GM12874 (cell line): ENCODE data around the gene TRAF3IP3.

Experiments
- TF ChIP-seq, protein P1 (sequence below): IDR thresholded peaks from 2 replicates; pipeline ENCODE4 v1.5.1; 2011; ENCODE audit warnings: low read depth, mild to moderate bottlenecking, control low read depth, low read length, moderate library complexity; ENCODE audit not compliant: insufficient read depth

Gene TRAF3IP3

GRCh38 chr1:209737118-209737505 lies 18.7 kb upstream of the TRAF3IP3 start:
- TF ChIP-seq, protein P1, sequence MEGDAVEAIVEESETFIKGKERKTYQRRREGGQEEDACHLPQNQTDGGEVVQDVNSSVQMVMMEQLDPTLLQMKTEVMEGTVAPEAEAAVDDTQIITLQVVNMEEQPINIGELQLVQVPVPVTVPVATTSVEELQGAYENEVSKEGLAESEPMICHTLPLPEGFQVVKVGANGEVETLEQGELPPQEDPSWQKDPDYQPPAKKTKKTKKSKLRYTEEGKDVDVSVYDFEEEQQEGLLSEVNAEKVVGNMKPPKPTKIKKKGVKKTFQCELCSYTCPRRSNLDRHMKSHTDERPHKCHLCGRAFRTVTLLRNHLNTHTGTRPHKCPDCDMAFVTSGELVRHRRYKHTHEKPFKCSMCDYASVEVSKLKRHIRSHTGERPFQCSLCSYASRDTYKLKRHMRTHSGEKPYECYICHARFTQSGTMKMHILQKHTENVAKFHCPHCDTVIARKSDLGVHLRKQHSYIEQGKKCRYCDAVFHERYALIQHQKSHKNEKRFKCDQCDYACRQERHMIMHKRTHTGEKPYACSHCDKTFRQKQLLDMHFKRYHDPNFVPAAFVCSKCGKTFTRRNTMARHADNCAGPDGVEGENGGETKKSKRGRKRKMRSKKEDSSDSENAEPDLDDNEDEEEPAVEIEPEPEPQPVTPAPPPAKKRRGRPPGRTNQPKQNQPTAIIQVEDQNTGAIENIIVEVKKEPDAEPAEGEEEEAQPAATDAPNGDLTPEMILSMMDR, result no peak

DNA sequence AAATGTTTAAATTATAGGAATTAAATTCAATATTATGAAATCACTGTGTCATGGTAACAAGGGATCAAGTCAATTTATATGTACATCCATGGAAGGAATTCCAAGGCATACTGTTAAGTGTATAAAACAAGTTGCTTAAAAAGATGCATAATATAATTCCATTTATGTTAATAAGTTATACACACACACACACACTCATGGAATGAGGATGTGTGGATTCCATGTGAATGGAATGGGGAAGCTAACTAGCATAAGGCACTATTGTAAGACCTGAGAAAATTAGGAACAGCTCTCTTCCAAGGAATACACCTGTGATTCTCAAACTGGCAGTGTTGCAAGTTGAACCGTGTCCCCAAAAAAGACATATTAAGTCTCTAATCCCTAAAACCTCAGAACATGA lies 17.6 kb upstream of the TRAF3IP3 start:
- TF ChIP-seq, protein P1, result no peak

DNA sequence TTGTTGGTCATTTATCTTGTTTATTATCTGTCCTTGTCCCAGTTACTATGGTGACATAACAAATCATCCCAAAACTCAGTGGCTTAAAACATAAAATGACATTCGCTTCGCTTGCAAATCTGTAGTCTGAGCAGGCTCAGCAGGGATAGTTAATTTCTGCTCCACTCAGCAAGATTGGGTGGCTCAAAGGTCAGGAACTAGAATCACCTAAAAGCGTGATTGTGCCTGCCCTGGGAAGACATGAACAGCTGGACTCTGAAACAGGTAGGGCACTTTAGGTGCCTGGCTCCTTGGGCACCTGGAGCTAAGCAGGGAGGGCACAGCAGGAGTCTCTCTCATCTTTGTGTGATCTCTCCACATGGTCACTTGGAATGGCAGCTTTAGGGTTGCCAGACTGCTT lies 14.7 kb upstream of the TRAF3IP3 start:
- TF ChIP-seq, protein P1, result no peak

DNA sequence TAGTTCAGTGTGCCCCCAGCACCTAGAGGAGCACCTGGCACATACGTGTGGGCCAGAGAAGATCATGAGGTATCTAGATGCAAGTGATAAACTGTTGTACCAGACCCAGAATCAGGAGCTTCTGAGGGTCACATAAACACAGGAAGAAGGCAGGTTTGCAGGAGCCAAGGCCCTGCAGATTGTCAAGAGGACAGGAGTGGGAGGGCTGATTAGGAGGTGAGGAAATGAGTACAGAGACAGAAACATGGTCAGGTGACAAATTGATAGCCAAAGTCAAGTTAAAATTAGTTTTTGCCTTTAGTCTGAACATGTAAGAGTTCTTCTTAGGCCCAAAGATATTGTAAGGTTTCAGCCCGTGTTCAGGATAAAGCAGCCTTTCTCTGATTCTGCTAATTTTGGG lies 14.0 kb upstream of the TRAF3IP3 start:
- TF ChIP-seq, protein P1, result no peak

DNA sequence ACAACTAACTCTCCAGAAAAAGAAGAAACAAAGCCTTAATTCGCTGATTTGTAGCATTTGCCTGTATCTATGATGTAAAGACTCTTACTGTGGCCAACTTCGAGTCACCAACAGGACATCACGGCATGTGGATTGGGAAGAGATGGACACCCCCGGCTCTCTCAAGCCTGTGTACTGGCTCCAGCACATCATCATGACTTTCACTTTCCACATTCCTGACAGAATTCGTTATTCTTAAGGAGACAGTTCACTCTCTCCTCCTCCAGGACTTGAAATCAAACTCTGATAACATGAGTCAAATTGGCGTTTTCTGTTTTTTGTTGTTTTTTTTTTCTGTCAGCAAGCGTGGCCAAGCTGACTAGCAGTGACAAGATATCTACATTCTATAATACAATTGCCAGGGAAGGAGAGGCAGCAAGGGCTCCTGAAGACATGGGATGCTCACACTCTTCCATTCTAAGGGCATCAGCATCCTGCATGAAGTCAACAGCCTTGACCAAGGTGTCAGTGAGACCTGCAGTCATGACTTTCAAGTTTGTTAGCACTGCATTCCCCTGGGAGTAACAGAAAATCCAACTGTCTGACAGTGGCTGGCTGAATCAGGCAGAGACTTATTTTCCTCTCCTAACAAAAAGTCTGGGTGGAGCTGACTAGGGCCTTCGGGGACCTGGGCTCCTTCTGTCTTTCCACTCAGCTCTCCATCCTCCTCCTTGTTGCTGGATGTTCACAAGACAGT lies 13.3 kb upstream of the TRAF3IP3 start:
- TF ChIP-seq, protein P1, result no peak

GRCh38 chr1:209743145-209743482 lies 12.7 kb upstream of the TRAF3IP3 start:
- TF ChIP-seq, protein P1, result no peak

- TF ChIP-seq, protein P1, result no peak
Measured at GRCh38 chr1:209746451-209747165, 9.2 kb upstream of the TRAF3IP3 start.
